ENCODE results near the gene CTNNA3.

The CTNNA3 gene

DNA sequence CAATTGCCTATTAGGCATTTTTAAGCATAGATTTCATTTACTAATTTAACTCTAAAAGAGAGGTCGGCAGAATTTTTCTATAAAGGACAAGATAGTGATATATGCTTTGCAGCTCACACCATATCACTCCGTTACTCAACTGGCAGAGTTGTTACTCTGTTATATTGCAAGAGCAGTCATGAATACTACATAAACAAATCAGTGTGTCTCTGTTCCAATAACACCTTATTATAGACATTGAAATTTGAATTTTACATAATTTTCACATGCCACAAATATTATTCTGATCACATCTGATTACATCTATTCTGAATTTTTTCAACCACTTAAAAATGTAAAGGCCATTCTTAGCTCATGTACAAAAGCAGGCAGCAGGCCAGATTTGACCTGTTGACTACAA, 1624.1 kb downstream of the CTNNA3 start:
- DNase-seq (ENCODE audit: low read depth) = no peak

DNA sequence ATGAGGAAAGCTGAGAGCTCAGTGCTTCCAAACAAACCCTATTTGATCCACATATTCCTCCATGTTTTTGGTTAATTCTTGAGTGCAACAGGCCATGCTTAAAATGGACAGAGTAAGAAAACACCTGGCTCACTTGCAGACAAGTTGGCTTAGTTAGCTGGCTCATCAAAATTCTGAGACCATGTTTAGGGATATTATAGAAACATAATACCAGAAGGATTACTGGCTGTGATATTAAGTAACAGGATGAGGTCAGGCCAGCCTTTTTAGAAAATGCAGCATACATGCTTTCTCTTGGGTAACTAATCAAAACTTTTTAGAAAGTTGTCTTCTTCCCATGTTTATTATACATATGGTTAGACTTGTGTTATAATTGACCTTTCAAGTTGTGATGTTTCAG, 1637.4 kb downstream of the CTNNA3 start:
- DNase-seq (ENCODE audit: low read depth) = no peak

DNA sequence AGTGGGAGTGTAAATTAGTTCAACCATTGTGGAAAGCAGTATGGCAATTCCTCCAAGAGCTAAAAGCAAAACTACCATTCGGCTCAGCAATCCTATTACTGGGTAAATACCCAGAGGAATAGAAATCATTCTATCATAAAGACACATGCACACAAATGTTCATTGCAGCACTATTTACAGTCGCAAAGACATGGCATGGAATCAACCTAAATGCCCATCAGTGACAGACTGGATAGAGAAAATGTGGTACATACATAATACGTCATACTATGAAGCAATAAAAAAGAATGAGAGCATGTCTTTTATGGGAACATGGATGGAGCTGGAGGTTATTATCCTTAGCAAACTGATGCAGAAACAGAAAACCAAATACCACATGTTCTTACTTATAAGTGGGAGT, 1646.7 kb downstream of the CTNNA3 start:
- no peak for DNase-seq (ENCODE audit: low read depth)

DNA sequence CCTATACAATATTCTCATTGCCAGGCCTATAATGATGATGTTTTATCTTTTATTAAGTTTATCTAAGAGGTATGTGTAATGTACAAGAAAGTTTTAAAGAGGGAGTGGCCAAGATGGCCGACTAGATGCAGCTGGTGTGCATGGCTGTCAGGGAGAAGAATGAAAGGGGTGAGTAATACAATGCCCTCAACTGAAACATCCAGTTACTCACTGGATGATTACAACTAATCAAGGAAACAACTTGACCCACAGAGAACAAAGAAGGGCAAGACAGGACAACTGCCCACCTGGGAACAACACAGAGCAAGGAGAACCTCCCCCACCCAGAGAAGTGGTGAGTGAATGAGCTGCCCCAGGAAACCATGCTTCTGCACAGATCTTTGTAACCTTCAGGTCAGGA, 1650.1 kb downstream of the CTNNA3 start:
- no peak for DNase-seq (ENCODE audit: low read depth)

DNA sequence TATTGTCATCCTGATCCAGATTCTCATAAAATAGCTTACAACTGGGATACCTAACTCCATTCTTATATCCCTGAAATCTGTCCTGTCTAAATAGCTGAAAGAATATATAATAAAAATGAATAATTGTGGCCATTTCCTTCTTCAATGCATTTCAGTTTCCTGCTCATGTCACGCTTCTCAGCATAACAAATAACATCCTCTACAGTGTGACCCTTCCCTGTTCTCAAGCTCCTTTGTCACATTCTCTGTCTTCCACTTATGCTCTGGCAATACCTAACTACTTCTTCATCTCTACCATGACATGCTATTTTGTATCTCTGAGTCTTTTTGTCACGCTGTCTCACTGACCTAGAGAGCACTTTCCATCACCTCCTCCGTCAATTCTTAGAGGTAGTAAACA, 1654.2 kb downstream of the CTNNA3 start:
- DNase-seq (ENCODE audit: low read depth) = no peak

DNA sequence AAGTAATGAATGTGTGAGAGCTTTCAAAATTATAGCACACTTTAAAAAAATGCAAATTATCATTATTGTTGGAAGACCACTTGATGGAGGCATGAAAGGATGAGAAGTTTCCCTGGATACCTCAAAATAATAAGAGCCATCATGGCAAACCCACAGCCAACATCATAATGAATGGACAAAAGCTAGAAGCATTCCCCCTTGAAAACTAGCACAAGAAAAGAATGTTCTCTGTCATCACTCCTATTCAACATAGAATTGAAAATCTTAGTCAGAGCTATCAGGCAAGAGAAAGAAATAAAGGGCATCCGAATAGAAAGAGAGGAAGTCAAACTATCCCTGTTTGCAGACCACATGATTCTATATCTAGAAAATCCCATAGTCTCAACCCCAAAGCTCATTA, 1657.4 kb downstream of the CTNNA3 start:
- DNase-seq (ENCODE audit: low read depth) = no peak

DNA sequence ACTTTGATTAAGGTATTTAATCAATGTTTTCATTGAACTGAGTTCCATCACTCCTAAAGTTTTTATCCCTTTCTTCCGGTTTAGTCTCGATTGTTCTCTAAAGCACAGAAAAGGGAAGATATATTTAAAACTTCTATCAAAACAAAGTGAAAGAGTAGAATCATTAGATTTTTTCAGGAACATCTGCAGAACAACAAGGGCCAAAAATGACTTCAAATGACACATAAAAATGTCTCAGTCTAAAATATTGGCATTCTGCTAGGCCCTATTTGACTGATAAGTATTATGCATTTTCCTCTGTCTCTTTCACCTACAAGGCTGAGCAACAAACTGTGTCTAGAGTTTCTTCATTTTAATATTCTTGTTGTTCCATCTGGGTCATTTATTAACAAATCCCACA, 1669.7 kb downstream of the CTNNA3 start:
- DNase-seq (ENCODE audit: low read depth) = no peak

DNA sequence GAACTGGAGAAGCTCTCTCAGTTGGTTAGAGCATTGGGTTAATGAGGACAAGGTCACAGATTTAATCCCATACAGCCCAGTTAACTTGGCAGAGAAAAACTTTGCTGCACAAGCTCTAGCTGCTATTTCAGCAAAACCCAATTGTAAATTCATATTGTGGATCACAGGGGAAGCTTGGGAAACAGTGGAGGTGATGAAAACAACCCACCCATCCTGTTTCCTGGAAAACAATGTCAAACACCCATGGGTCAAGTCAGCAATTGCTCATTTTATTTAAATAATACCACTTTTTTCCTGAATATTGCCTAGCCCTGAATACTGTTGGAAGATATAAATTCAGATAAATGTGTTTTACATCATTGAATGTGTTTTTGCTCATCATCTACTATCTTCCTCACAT, 1670.8 kb downstream of the CTNNA3 start:
- no peak for DNase-seq (ENCODE audit: low read depth)

DNA sequence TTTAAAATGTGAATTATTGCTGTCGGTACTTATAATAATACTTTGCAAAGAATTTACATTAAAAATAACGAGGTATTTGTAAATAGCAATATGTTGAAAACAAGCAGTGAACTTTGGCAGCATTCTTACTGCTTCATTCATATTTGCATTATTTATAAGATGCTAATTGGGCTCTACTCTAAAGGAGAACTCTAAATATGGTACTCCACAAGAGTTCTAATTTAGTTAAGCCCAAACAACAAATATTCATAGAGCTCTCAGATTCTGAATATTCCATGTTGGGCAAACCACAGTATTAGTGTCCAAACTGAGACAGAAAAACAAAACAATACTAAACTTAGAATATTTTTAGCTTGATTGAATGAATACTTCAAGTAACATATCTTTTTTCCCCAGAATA, 1674.6 kb downstream of the CTNNA3 start:
- DNase-seq (ENCODE audit: low read depth) = no peak

DNA sequence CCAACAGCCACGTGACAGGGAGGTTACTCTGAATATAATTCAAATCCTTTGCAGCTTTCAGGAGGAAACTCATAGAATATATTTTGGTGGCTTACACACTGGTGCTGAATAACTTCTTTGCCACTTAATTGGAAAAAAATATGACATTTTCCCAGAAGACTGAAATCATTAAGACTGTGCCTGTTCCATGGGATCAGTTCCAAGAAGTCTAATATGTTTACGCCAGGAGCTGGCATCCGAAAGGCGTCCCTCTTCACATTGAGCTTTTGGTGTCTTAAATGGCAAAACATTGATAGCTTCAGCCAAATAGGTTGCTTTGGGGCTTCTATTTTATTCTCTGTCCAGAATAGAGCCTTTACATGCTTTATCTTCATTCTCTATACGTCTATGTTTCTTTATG, 1687.8 kb downstream of the CTNNA3 start:
- no peak for DNase-seq (ENCODE audit: low read depth)

DNA sequence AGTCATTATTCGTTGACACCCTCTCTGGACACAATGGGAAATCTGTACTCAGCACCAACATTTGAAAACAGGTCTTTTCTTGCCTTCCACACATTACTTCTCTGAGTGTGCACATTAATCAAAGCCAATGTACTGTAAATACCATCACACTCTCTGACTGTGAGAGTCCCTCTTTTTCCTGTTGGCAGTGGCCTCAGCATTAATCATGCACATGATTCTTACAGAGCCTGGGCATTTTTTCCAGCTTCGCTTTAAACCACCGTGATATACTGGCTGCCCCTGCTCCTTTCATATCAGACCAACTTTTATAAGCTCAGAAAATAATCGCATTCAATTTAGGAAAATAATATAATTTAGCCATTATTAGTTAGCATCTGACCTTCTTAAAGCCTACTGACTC, 1689.6 kb downstream of the CTNNA3 start:
- no peak for DNase-seq (ENCODE audit: low read depth)

DNA sequence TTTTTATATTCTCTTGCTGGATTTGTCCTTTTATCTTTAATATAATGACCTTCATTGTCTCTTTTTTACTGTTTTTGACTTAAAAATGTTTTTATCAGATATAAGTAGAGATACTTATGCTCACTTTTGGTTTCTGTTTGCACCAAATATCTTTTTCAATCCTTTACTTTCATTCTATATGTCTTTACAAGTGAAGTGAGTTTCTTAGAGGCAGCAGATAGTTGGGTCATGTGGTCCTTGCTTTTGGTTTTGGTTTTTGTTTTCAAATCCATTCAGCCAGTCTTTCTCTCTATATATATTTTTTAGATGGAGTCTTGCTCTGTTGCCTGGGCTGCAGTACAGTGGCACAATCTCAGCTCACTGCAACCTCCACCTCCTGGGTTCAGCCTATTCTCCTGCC, 1702.5 kb downstream of the CTNNA3 start:
- DNase-seq (ENCODE audit: low read depth) = no peak

DNA sequence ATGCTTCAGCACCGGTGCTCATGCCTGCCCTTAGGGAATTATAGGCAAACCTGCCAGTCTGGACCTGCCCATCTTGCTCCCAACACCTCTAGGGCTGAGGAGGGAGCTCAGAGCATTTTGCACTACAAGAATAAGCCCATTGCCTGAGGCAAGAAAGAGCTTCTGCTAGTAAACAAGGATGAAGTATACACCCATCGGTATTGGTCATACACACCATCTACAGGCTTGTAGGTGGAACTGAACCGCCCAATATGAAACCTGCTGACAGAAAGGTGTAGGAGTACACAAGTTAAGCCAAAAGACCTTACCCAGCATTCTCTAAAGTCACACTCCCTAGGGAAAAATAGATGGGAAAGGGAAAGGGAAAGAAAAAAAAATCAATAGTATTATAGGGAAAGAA, 1727.1 kb downstream of the CTNNA3 start:
- DNase-seq (ENCODE audit: low read depth) = no peak

DNA sequence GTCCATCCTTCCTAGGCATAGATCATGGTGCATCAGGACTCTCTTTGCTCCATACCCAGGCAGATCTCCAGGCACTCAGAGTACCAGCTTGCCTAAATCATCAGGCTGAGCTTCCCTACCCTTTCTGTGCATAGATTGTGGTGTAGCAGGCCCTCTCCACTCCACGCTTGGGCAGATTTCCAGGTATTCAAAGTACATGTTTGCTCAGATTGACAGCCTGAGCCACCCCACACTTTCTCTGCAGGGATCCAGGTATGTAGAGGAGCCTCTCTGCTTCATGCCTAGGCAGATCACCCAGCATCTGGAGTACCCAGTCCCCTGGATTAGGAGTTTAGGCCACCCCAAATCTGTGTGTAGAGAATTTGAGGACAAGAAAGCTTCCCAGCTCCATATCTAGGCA, 1727.6 kb downstream of the CTNNA3 start:
- DNase-seq (ENCODE audit: low read depth) = no peak

DNA sequence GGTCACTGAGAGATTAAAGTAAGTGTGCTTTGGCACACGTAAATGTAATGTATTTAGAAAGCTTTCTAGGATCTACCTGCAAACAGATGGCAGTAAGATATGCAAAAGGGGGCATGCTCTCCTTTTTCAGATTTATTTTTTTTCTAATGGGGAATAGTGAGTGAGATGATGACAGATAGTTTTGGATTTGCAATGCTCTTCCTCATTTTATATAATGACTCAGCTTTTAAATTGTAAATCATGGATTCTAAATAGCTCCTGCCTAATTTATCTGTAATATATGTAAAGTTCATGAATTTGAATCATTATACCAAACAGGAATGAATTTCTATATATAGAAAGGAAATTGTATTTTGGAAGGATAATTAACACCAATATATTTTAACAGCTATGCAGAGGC, 1731.8 kb downstream of the CTNNA3 start:
- DNase-seq (ENCODE audit: low read depth) = no peak

DNA sequence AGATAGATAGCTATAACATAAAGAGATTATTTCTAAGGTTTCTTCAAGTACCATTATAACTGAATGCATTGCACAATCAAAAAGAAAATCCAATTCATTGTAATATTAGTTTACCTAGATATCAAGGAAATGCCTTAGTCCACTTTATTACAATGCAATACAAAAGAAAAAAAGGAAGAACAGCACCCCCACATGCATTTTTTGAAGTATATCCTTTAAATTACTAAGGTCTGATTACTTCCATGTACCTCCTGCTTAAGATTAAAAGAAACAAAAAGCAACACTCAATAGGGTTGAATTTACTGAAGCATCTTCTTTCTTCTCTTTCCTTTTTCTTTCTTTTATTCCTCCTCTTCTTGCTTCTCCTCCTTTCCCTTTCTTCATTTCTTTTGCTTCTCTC, 1743.9 kb downstream of the CTNNA3 start:
- DNase-seq (ENCODE audit: low read depth) = no peak

DNA sequence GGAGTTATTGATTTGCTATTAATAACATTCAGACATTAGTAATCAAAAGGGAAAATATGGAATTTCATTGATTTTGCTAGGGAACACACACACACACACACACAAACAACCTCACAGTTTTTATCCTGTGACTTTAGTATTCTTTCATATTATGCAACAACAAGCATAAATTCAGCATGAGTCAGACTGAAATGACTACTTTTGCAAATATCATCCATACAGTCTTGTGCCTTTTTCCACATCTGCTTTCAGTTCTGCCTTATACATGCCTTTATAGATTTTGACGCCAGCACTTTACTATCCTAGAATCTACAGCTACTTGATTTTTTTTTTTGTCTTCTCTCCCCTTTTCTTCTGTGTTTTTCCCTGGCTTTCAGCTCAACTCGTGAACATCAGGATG, 1745.9 kb downstream of the CTNNA3 start:
- no peak for DNase-seq (ENCODE audit: low read depth)

DNA sequence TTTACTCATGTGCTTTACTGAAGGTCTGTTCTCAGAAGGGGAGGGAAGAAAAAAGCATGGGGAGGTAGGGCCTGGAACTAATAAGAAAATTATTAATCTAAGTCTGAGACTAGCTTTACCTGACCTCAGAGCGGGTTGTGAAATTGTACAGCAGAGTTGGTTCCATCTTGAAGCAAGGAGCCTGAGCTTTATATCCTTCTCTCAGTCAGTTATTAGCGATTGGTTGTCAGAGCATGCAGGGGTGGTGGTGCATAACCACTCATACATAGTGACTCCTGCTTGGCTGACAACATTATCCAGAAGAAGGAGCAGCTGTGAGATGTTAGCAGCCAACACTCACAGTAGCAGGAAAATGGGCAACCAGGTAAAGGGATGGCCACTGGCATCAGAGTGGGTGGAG, 1746.5 kb downstream of the CTNNA3 start:
- DNase-seq (ENCODE audit: low read depth) = no peak

DNA sequence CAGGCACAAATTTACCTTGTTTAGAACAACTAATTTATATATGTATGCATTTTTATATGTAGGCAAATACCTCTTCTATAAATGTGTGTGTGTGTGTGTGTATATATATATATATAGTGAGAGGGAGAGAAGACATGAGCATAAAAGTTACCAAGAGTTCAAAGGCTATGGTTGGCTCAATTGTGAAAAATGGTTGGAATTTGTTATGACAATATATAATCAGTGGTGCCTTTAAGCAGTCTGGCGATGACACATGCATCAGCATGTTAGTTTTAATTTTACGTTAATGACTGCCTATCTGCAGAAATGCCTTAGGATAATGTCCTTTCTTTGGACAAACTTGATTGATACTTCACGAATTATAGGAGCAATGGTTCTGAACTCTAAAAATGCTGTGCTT, 1750.9 kb downstream of the CTNNA3 start:
- no peak for DNase-seq (ENCODE audit: low read depth)

DNA sequence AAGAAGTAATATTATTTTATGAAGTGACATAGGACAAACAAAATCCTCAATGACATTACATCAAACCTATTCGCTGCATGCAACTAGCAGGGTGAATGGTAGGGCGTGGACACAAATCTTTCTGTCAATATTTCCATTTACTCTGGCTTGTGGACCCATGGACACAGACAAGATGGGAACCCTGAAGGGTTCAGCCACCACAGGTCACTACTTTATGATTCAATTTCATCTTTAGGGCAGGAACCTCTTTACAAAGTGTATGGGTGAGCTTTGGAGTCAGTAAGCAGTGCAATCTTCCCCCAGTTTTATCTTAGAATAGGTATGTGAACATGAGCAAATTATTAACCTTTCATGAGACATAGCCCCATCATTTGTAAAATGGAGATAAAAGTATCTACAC, 1752.5 kb downstream of the CTNNA3 start:
- DNase-seq (ENCODE audit: low read depth) = no peak

DNA sequence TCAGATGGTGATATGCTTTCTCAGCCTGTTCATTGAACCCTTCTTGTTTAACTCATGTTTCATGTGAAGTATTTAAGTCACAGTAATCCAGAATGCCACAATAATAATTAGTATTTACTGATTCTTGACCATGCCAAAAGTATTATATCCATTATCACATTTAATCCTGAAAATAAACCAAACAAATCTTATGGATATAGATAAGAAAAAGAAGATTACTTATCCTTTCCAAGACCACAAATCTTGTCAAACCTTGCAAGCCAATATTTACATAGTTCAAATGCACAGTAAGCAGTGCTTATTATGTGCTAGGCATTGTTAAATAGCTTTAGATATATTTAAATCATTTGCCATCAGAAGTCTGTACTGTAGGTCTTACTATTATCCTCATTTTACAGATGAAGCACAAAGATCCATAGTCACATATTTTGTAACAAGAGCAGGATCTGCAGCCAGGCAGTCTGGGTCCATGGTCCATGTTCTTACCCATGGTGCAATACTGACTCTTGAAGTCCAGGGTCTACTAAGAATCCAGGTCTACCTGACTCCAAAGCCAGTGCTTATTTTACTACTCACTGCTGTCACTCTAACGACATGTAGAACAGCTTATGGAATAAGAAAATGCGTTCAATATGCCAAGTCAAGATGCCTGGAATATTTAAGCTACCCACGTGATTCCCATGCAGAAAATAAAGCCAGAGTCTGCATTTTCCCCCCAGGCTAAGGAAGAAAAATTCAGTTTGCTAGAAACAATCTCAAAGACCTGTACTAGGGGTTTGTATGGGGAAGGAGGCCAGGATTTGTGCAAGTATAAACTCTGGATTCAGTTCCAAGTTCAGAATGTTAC, 1755.0 kb downstream of the CTNNA3 start:
- DNase-seq (ENCODE audit: low read depth) = no peak

DNA sequence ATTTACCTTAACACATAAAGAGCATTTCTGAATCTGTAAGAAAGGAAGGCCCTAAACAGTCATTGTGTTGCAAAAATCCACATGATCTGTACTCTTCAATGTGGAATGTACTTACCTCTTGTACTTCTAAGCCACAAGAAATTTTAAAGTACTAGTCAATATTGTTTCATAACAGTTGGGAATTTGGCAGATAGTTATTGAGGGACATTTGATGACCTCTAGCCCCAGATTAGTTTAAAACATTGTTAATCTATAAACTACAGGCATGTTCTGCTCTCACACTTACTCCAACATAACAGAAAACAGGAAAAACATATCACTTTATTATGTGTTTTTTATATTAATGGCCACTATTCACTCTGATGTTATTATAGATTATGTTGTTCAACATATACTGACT, 1755.9 kb downstream of the CTNNA3 start:
- no peak for DNase-seq (ENCODE audit: low read depth)

DNA sequence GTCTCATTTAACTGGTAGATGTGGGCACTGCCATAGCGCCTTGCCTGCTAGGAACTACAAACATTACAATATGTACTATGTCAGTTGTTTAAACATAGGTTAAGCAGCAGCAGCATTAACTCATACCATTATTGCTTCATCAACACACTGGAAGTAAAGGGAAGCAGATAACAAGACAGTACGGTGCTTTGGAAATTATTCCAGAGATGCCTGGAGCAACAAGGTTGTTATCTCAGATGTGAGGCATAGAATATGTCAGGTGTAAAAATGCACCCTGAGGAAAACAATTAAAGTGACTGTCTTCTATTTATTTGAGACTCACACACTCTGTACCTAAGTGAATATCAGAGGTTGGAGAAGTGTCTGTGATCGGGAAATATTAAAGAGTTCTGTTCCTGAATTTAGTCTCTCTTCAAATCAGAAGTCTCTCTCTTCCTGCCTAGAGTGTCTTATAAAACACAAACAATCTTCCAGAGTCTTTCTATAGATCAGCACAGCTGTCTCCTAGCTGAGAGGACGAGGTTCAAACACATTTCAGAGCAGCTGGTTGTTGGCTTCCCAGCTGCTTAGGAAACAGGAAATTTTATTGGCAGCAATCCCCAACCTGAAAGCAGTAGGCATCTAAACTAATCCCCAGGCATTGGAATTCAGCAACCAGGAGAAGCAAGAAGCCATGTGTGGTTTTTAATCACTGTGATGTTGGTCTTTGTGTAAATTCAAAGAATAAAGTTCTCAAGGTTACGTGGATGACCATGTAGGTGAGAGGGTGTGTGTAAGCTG, 1764.5 kb downstream of the CTNNA3 start:
- DNase-seq (ENCODE audit: low read depth) = no peak
